HepG2 (cell line): Measurements from ENCODE around the gene ENC1. TPM values are rescaled to one million over a fixed set of nuclear protein-coding genes. Genes with fewer than 3 reads are reported as not detected.

Experiments used
- ATAC-seq: fragments of 200-7000 bp; cut with Tn5 transposase; 3 replicates; pipeline ENCODE4 v1.9.1; 2020; ENCODE audit warnings: mild to moderate bottlenecking, moderate library complexity
- BruUV-seq: library from RNA; stranded (reverse); fragments of 400-500 nt; replicated peaks from 2 replicates; lab custom pipeline; 2021; lab: Mats Ljungman, UMichigan
- CTCF ChIA-PET: fragments of 300-600 bp; formaldehyde crosslinking; extraction: SDS; loops from one replicate; lab custom pipeline; 2021; ENCODE audit warnings: low total read pairs, inconsistent platforms, low intra/inter-chr PET ratio; lab: Yijun Ruan, JAX
- POLR2A ChIA-PET: fragments of 350-600 bp; sonication (Branson Sonifier 250); formaldehyde crosslinking; loops from one replicate; lab custom pipeline; 2020; ENCODE audit warnings: antibody characterized with exemption, inconsistent platforms; lab: Yijun Ruan, JAX
- DNase-seq: peaks from one replicate; pipeline ENCODE4 v3.0.0-alpha.2; 2015; ENCODE audit warnings: low spot score
- FAIRE-seq: peaks from 3 replicates; lab custom pipeline; 2011; peaks lifted over from hg19 to GRCh38; lab: Jason Lieb, UNC
- H2AFZ ChIP-seq: one replicate; pipeline ENCODE4 v1.6.1; 2011; ENCODE audit warnings: low read length, inconsistent platforms
- H3K27ac ChIP-seq: fragments of 300-600 bp; 3 replicates; pipeline ENCODE4 v1.8.0; 2011; ENCODE audit warnings: mixed run types, mild to moderate bottlenecking, mixed read lengths, low read length, inconsistent platforms; ENCODE audit not compliant: insufficient read depth; ENCODE audit errors: extremely low read length
- H3K27me3 ChIP-seq, 2 experiments: fragments of 200-600 bp in 1 of 2; 2 replicates in 1 of 2; 3 replicates in 1 of 2; pipeline versions ENCODE4 v1.6.0 to v1.8.0; 2011; ENCODE audit warnings: low read length in 2 of 2, mild to moderate bottlenecking in 2 of 2, moderate library complexity in 2 of 2, inconsistent platforms in 1 of 2; ENCODE audit not compliant: insufficient read depth in 2 of 2, control insufficient read depth in 1 of 2
- H3K36me3 ChIP-seq, 2 experiments: fragments of 200-600 bp in 1 of 2; replicated peaks in 1 of 2; 2 replicates in 1 of 2; 3 replicates in 1 of 2; pipeline versions ENCODE4 v1.5.1 to v1.8.0; 2011; ENCODE audit warnings: low read length in 2 of 2, inconsistent platforms in 1 of 2; ENCODE audit not compliant: insufficient read depth in 2 of 2, control insufficient read depth in 1 of 2
- H3K4me1 ChIP-seq: 2 replicates; pipeline ENCODE4 v1.5.1; 2012; ENCODE audit warnings: low read length, inconsistent platforms; ENCODE audit not compliant: insufficient read depth
- H3K4me2 ChIP-seq: 2 replicates; pipeline ENCODE4 v1.6.0; 2011; ENCODE audit warnings: low read depth, low read length, inconsistent platforms
- H3K4me3 ChIP-seq, 3 experiments: fragments of 200-600 bp in 1 of 3; sonication (generic), shearing (Covaris generic) in 1 of 3; replicated peaks in 1 of 3; 2 replicates each; pipeline ENCODE4 v1.5.1; 2011 to 2016; ENCODE audit warnings: low read length in 3 of 3, inconsistent platforms in 2 of 3, low read depth in 2 of 3, mild to moderate bottlenecking in 2 of 3, control low read depth in 1 of 3, mixed read lengths in 1 of 3; ENCODE audit not compliant: insufficient read depth in 1 of 3
- H3K79me2 ChIP-seq: one replicate; pipeline ENCODE4 v1.6.1; 2011; ENCODE audit warnings: low read length, inconsistent platforms; ENCODE audit not compliant: insufficient read depth
- H3K9ac ChIP-seq: 2 replicates; pipeline ENCODE4 v1.6.0; 2011; ENCODE audit warnings: mild to moderate bottlenecking, low read depth, low read length, inconsistent platforms; ENCODE audit not compliant: insufficient read depth
- H3K9me3 ChIP-seq: 2 replicates; pipeline ENCODE4 v1.5.1; 2012; ENCODE audit warnings: mild to moderate bottlenecking, low read length
- H4K20me1 ChIP-seq: 2 replicates; pipeline ENCODE4 v1.6.0; 2011; ENCODE audit warnings: inconsistent platforms, mild to moderate bottlenecking, low read length, moderate library complexity; ENCODE audit not compliant: insufficient read depth
- ADNP ChIP-seq: sonication (generic); formaldehyde crosslinking; IDR thresholded peaks from 2 replicates; pipeline ENCODE4 v1.4.0; 2020; ENCODE audit warnings: missing genetic modification reagents
- ELF4 ChIP-seq: sonication (generic); formaldehyde crosslinking; IDR thresholded peaks from 2 replicates; pipeline ENCODE4 v1.5.0; 2020; ENCODE audit warnings: missing genetic modification reagents, mild to moderate bottlenecking, moderate library complexity, borderline replicate concordance
- FOXK2 ChIP-seq: fragments of 450-650 bp; IDR thresholded peaks from 2 replicates; pipeline ENCODE4 v1.6.1; 2016
- MIXL1 ChIP-seq: IDR thresholded peaks from 2 replicates; pipeline ENCODE4 v1.6.1; 2016
- NR2F1 ChIP-seq, 2 experiments: fragments of 450-650 bp in 1 of 2; formaldehyde crosslinking in 1 of 2; IDR thresholded peaks; 2 replicates each; pipeline versions ENCODE4 v1.5.0 to v1.6.1; 2016 to 2020; ENCODE audit warnings: mild to moderate bottlenecking in 1 of 2, missing compliant biosample characterization in 1 of 2, missing genetic modification reagents in 1 of 2, moderate library complexity in 1 of 2
- SOX13 ChIP-seq, 3 experiments: fragments of 450-650 bp in 1 of 3; sonication (generic) in 1 of 3; formaldehyde crosslinking in 1 of 3; IDR thresholded peaks in 2 of 3; conservative IDR thresholded peaks in 1 of 3; 2 replicates each; pipeline versions ENCODE4 v1.5.0 to v1.6.1; 2016 to 2020; ENCODE audit warnings: antibody characterized with exemption in 1 of 3, mild to moderate bottlenecking in 1 of 3, missing compliant biosample characterization in 1 of 3, missing genetic modification reagents in 1 of 3, moderate library complexity in 1 of 3
- ZKSCAN1 ChIP-seq: fragments of 150-350 bp; IDR thresholded peaks from 2 replicates; pipeline ENCODE4 v1.6.1; 2014; ENCODE audit warnings: low read length
- ZNF230 ChIP-seq: sonication (generic); formaldehyde crosslinking; IDR thresholded peaks from 2 replicates; pipeline ENCODE4 v1.4.0; 2020; ENCODE audit warnings: mild to moderate bottlenecking, missing genetic modification reagents
- ZNF44 ChIP-seq: sonication (generic); formaldehyde crosslinking; IDR thresholded peaks from 2 replicates; pipeline ENCODE4 v1.5.1; 2020; ENCODE audit warnings: mild to moderate bottlenecking, missing genetic modification reagents
- WGBS: methylation state at CpG from one replicate; pipeline ENCODE4 v1.1.6; 2017; ENCODE audit warnings: low lambda C conversion rate; 5-methylcytosine and 5-hydroxymethylcytosine counted together
- in situ Hi-C: cut with HindIII; loops from 2 replicates; pipeline ENCODE4 v1.10.0; 2017; ENCODE audit warnings: low pct_unique_long_range_greater_than_20kb; ENCODE audit not compliant: extremely low pct_ligation_motif_present
- intact Hi-C: fragments of 100-400 bp; cut with micrococcal nuclease; formaldehyde crosslinking; loops from one replicate; pipeline ENCODE4 v1.10.0; 2022; ENCODE audit not compliant: unreplicated experiment
- polyA plus RNA-seq, 8 experiments: library from polyadenylated mRNA; depleted of rRNA in 3 of 8; stranded (reverse) in 7 of 8; unstranded in 1 of 8; fragments of >200 nt; fragmentation: Illumina TruSeq in 4 of 8; extraction: Trizol in 4 of 8; gene quantifications; 2 replicates each; pipeline versions ENCODE4 v1.2.1 to v1.2.3, GENCODE V29; 2011 to 2016; ENCODE audit warnings: low read depth in 4 of 8, missing spikeins in 1 of 8, mixed read lengths in 1 of 8; ENCODE audit not compliant: insufficient read depth in 1 of 8
- total RNA-seq, 5 experiments: library from RNA; depleted of rRNA; stranded (reverse); fragments of >200 nt; fragmentation: Illumina TruSeq; extraction: Trizol; gene quantifications; 2 replicates each; pipeline ENCODE4 v1.2.3, GENCODE V29; 2016; ENCODE audit warnings: low read depth in 1 of 5
- TF ChIP-seq, protein P1 (sequence below): sonication (generic); formaldehyde crosslinking; IDR thresholded peaks from 2 replicates; pipeline ENCODE4 v1.4.0; 2020; ENCODE audit warnings: mild to moderate bottlenecking, missing genetic modification reagents
- TF ChIP-seq, protein P2 (sequence below): IDR thresholded peaks from 2 replicates; pipeline ENCODE4 v1.6.1; 2016; ENCODE audit warnings: missing genetic modification reagents, missing compliant biosample characterization
- TF ChIP-seq, protein P3 (sequence below): sonication (generic); formaldehyde crosslinking; IDR thresholded peaks from 2 replicates; pipeline ENCODE4 v1.4.0; 2020; ENCODE audit warnings: mild to moderate bottlenecking, missing genetic modification reagents

ENC1 gene
- total and polyA plus RNA-seq, 2 of the 13 experiments (the other 11 are each of a cell fraction or from before 2014, with no cell fraction given): 63.8 to 64.4 TPM

DNA sequence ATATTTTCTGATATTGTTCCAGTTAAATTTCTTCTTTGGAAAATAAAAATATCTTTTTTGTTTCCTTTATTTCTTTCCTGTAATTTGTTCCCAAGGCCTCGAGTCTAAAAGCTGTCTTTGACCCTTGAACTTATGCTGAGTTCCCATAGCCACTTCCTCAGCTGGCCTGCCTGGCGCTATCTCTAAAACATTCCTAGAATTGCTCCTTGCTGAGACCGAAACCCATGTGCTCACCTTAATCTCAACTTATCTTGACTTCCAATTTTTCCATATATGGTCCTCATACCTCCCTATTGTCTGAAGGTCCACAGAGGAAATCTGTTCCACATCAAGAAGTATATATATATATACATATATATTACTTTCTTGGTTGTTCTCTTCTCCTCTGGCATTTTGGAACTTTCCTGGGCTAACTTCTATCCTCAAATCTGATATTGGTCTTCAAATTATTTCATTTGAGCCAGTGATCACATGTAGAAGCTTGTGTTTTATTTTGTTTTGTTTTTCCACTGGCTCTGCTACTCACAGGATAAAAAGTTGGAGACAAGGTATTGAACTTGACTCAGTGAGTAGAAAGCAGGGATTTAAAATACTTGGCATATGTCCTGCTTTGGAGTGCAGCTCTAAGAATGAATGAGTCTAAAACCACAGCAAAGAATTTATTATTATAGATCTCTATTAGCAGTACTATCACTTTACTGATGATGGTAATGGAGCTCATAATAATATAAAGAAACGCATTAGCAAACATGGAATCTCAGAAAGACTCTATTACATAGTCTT lies 45.2 kb downstream of the ENC1 start (continued):
- no peak for TF ChIP-seq SOX13 (IDR thresholded peaks at IDR 0.05)
- TF ChIP-seq SOX13 (CRISPR knock-in tag; conservative IDR thresholded peaks at IDR 0.05 in 1 of 2, IDR thresholded peaks at IDR 0.05 in 1 of 2): peak in 1 of 2 experiments; percentile 49; a peak in 1 of 4 replicates
- TF ChIP-seq NR2F1 (CRISPR knock-in tag; IDR thresholded peaks at IDR 0.05): 0 out of 4 replicates have a peak, but pooled peaks of 1 of the 2 experiments have one; percentile 20

DNA sequence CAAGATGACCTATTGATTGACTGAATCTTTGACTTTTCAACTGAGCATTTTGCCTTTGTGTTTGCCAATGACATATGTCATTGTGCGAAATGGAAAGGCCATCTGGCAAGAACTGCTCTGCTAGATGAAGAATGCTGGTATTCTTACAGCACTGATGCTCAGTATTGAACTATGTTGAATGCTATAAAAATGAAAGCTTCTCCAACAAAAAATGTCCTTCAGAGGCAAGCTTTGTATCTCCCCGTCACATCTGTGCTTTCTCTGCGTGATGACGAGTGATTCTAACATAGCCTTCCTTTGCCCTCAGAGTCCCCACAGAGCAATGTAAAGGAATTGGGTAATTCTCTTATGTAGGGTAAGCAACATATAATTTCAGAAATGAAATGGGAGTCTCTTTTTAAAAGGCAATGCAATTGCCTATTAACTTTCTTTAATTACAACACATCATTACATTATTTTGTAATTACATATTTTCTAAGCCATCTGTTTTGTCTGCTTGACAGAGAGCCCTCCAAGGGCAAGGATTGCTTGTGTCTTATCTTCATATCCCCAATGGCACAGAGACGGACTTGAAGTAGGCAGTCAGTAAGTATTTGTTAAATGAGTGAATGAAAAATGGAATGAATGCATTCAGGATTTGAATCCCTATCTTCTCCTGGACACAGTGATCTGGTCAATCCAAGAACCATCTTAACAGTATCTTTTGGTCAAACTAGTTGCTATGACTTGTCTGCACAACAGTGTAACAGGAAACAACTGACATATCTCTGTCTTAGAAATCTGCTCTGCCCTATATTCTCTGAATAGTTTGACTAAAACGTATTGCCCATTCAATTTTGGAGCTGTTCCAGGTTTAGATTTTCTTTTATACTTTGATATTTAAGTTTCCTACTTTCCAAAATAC lies 46.1 kb downstream of the ENC1 start:
- no peaks in the 10 kb centered on the region for H3K27me3 ChIP-seq
- H3K4me3 ChIP-seq: no peak overlapping the region
- ChIA-PET CTCF (no interaction called here), POLR2A (no interaction called here)
- no peak overlapping the region for H2AFZ ChIP-seq
- no peaks in the 10 kb centered on the region for H3K79me2 ChIP-seq
- TF ChIP-seq, protein P1, sequence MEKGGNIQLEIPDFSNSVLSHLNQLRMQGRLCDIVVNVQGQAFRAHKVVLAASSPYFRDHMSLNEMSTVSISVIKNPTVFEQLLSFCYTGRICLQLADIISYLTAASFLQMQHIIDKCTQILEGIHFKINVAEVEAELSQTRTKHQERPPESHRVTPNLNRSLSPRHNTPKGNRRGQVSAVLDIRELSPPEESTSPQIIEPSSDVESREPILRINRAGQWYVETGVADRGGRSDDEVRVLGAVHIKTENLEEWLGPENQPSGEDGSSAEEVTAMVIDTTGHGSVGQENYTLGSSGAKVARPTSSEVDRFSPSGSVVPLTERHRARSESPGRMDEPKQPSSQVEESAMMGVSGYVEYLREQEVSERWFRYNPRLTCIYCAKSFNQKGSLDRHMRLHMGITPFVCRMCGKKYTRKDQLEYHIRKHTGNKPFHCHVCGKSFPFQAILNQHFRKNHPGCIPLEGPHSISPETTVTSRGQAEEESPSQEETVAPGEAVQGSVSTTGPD (CRISPR knock-in tag): no peak
- TF ChIP-seq FOXK2: no peak
- no peak for TF ChIP-seq ELF4 (CRISPR knock-in tag)
- TF ChIP-seq MIXL1 (CRISPR knock-in tag): no peak
- TF ChIP-seq ZNF44: no peak
- TF ChIP-seq, protein P2, sequence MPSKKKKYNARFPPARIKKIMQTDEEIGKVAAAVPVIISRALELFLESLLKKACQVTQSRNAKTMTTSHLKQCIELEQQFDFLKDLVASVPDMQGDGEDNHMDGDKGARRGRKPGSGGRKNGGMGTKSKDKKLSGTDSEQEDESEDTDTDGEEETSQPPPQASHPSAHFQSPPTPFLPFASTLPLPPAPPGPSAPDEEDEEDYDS (CRISPR knock-in tag): no peak
- TF ChIP-seq ZNF230: no peak
- no peak for TF ChIP-seq ADNP (CRISPR knock-in tag)
- TF ChIP-seq, protein P3, sequence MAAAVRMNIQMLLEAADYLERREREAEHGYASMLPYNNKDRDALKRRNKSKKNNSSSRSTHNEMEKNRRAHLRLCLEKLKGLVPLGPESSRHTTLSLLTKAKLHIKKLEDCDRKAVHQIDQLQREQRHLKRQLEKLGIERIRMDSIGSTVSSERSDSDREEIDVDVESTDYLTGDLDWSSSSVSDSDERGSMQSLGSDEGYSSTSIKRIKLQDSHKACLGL (CRISPR knock-in tag): no peak
- no peak for TF ChIP-seq ZKSCAN1
- FAIRE-seq (no peak), DNase-seq (no peak), ATAC-seq (no peak)
- no TSS peak for BruUV-seq
- no peaks in the 10 kb centered on the region for H3K9me3 ChIP-seq
- 87% methylated on average over 6 of the region's 6 CpGs for WGBS
- in situ Hi-C loops (no loop called here), intact Hi-C loops (loop anchor here (5.0 kb wide), 1 partner anchor 38 kb away; no protein-coding TSS in a partner anchor)
- H3K9ac ChIP-seq: no peak overlapping the region
- H3K36me3 ChIP-seq: no peaks in the 10 kb centered on the region
- H3K4me2 ChIP-seq: no peak overlapping the region
- H4K20me1 ChIP-seq: no peaks in the 10 kb centered on the region
- H3K4me1 ChIP-seq: peaks cover 78% of the 10 kb centered on the region
- H3K27ac ChIP-seq: peak overlapping the region; percentile 41
